Right lobe of liver (tissue), 4 donors: Measurements from ENCODE around the gene URAD.

ENCODE experiments used
- POLR2A ChIP-seq: fragments of 450-650 bp; IDR thresholded peaks from one replicate; pipeline ENCODE4 v1.6.1; 2017; ENCODE audit warnings: antibody characterized with exemption, mild to moderate bottlenecking
- TF ChIP-seq, protein P1 (sequence below), 4 donors: fragments of 200-600 bp in 3 of 4; fragments of 450-650 bp in 1 of 4; IDR thresholded peaks; one replicate each; pipeline versions ENCODE4 v1.5.1 to v1.8.0; 2016 to 2022; ENCODE audit warnings: antibody characterized with exemption in 4 of 4, mild to moderate bottlenecking in 2 of 4
- donor health status: DM: no; HTN: no; CAD: no.
- donor health status: DM: no; HTN: no; CAD: no.
- donor health status: DM: no; HTN: yes; CAD: no.

DNA sequence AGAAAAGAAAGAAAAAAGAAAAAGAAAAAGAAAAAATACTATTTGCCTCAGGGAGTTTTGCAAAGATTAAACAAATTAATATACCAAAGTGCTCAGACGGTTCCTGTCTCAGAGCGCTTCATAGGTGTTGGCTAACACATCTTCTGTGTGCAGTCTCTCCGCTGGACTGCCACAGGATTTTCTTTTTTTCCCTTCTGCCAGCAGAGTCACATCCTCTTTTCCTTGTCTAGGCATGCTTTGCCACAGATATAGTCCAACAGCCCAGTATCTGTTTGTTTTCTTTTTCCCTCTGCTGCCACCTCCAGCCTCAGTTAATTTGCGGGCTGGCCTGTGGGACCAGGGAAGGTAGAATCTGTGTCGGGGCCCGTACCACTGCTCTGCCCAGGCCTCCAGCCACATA lies 3.4 kb upstream of the URAD start:
- TF ChIP-seq, protein P1, sequence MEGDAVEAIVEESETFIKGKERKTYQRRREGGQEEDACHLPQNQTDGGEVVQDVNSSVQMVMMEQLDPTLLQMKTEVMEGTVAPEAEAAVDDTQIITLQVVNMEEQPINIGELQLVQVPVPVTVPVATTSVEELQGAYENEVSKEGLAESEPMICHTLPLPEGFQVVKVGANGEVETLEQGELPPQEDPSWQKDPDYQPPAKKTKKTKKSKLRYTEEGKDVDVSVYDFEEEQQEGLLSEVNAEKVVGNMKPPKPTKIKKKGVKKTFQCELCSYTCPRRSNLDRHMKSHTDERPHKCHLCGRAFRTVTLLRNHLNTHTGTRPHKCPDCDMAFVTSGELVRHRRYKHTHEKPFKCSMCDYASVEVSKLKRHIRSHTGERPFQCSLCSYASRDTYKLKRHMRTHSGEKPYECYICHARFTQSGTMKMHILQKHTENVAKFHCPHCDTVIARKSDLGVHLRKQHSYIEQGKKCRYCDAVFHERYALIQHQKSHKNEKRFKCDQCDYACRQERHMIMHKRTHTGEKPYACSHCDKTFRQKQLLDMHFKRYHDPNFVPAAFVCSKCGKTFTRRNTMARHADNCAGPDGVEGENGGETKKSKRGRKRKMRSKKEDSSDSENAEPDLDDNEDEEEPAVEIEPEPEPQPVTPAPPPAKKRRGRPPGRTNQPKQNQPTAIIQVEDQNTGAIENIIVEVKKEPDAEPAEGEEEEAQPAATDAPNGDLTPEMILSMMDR (IDR thresholded peaks at IDR 0.05), result no peak
- TF ChIP-seq POLR2A, result no peak
